Large intestine (tissue), 3 donors: ENCODE data around the gene NME3. TPM values are rescaled to one million over a fixed set of nuclear protein-coding genes. Genes with fewer than 3 reads are reported as not detected.

Source experiments
- DNase-seq, 2 donors: peaks; one replicate each; pipeline versions ENCODE4 v3.0.0 to v3.0.0-alpha.2; 2013
- H3K27ac ChIP-seq: one replicate; pipeline ENCODE4 v1.5.1; 2013; ENCODE audit warnings: low read length
- H3K27me3 ChIP-seq: 2 replicates; pipeline ENCODE4 v1.6.1; 2013; ENCODE audit warnings: low read length; ENCODE audit not compliant: control insufficient read depth, insufficient read depth
- H3K36me3 ChIP-seq: 2 replicates; pipeline ENCODE4 v1.6.1; 2013; ENCODE audit warnings: low read length; ENCODE audit not compliant: control insufficient read depth, insufficient read depth
- H3K4me1 ChIP-seq: one replicate; pipeline ENCODE4 v1.6.1; 2013; ENCODE audit warnings: low read length; ENCODE audit not compliant: control insufficient read depth, insufficient read depth
- H3K4me3 ChIP-seq: one replicate; pipeline ENCODE4 v1.5.1; 2013; ENCODE audit warnings: low read length
- H3K9me3 ChIP-seq: one replicate; pipeline ENCODE4 v1.6.1; 2013; ENCODE audit warnings: mild to moderate bottlenecking, low read depth, low read length, moderate library complexity; ENCODE audit not compliant: control insufficient read depth
- WGBS: methylation state at CpG from one replicate; pipeline ENCODE4 v1.1.5; 2013; ENCODE audit warnings: low lambda C conversion rate; ENCODE audit not compliant: insufficient coverage; 5-methylcytosine and 5-hydroxymethylcytosine counted together
- polyA plus RNA-seq: library from polyadenylated mRNA; unstranded; fragments of 120-200 nt; gene quantifications from one replicate; pipeline ENCODE4 v1.2.1, GENCODE V29; 2013

NME3 gene
- polyA plus RNA-seq, 1 donor, result 57.7 TPM

GRCh38 chr16:1768767-1769401 lies 2.5 kb downstream of the NME3 start:
- Histone ChIP-seq H3K36me3 (peaks cover 62% of the 10 kb centered on the region), H3K4me1 (peaks cover 13% of the 10 kb centered on the region), H3K4me3 (no peak overlapping the region), H3K27ac (no peak overlapping the region), H3K27me3 (no peaks in the 10 kb centered on the region), H3K9me3 (peaks cover 3% of the 10 kb centered on the region)
- no peak for DNase-seq
- WGBS, result no CpG with 5 or more reads among the region's 26 CpGs

- peaks cover 12% of the 10 kb centered on the region for H3K4me1 ChIP-seq
- peaks cover 66% of the 10 kb centered on the region for H3K36me3 ChIP-seq
- no CpG with 5 or more reads among the region's 41 CpGs for WGBS
- H3K27ac ChIP-seq, result no peak overlapping the region
- DNase-seq, result no peak
- no peaks in the 10 kb centered on the region for H3K27me3 ChIP-seq
- H3K4me3 ChIP-seq, result no peak overlapping the region
- peaks cover 6% of the 10 kb centered on the region for H3K9me3 ChIP-seq
Measured at GRCh38 chr16:1768061-1768766, 3.1 kb downstream of the NME3 start.

- Histone ChIP-seq H3K9me3 (peaks cover 8% of the 10 kb centered on the region), H3K27ac (no peak overlapping the region), H3K36me3 (peaks cover 74% of the 10 kb centered on the region), H3K4me1 (peaks cover 12% of the 10 kb centered on the region), H3K4me3 (no peak overlapping the region), H3K27me3 (no peaks in the 10 kb centered on the region)
- DNase-seq, result no peak
- no CpG with 5 or more reads among the region's 42 CpGs for WGBS
Measured at GRCh38 chr16:1767116-1767994, 4.0 kb downstream of the NME3 start.

GRCh38 chr16:1766701-1767100 lies 4.6 kb downstream of the NME3 start:
- no peak overlapping the region for H3K4me3 ChIP-seq
- WGBS, result no CpG with 5 or more reads among the region's 18 CpGs
- H3K9me3 ChIP-seq, result peaks cover 8% of the 10 kb centered on the region
- H3K27ac ChIP-seq, result no peak overlapping the region
- H3K27me3 ChIP-seq, result no peaks in the 10 kb centered on the region
- peaks cover 80% of the 10 kb centered on the region for H3K36me3 ChIP-seq
- peaks cover 6% of the 10 kb centered on the region for H3K4me1 ChIP-seq
- no peak for DNase-seq

GRCh38 chr16:1766231-1766630 lies 5.1 kb downstream of the NME3 start:
- H3K27me3 ChIP-seq, result no peaks in the 10 kb centered on the region
- H3K36me3 ChIP-seq, result peaks cover 80% of the 10 kb centered on the region
- no peak overlapping the region for H3K4me3 ChIP-seq
- WGBS, result no CpG with 5 or more reads among the region's 19 CpGs
- no peak for DNase-seq
- H3K4me1 ChIP-seq, result peaks cover 5% of the 10 kb centered on the region
- H3K27ac ChIP-seq, result no peak overlapping the region
- H3K9me3 ChIP-seq, result peaks cover 8% of the 10 kb centered on the region

- peaks cover 8% of the 10 kb centered on the region for H3K9me3 ChIP-seq
- peaks cover 5% of the 10 kb centered on the region for H3K4me1 ChIP-seq
- DNase-seq, result no peak
- no CpG with 5 or more reads among the region's 22 CpGs for WGBS
- H3K4me3 ChIP-seq, result no peak overlapping the region
- H3K36me3 ChIP-seq, result peaks cover 82% of the 10 kb centered on the region
- H3K27ac ChIP-seq, result no peak overlapping the region
- H3K27me3 ChIP-seq, result no peaks in the 10 kb centered on the region
Measured at GRCh38 chr16:1765826-1766225, 5.5 kb downstream of the NME3 start.

GRCh38 chr16:1764971-1765370 lies 6.4 kb downstream of the NME3 start:
- Histone ChIP-seq H3K36me3 (peaks cover 80% of the 10 kb centered on the region), H3K27ac (no peak overlapping the region), H3K27me3 (no peaks in the 10 kb centered on the region), H3K9me3 (peaks cover 8% of the 10 kb centered on the region), H3K4me1 (no peaks in the 10 kb centered on the region), H3K4me3 (no peak overlapping the region)
- no CpG with 5 or more reads among the region's 21 CpGs for WGBS
- no peak for DNase-seq

- peaks cover 74% of the 10 kb centered on the region for H3K36me3 ChIP-seq
Measured at GRCh38 chr16:1763521-1764511, 7.5 kb downstream of the NME3 start.

GRCh38 chr16:1762879-1763520 lies 8.3 kb downstream of the NME3 start:
- Histone ChIP-seq H3K9me3 (peaks cover 9% of the 10 kb centered on the region), H3K4me1 (peaks cover 5% of the 10 kb centered on the region), H3K36me3 (peaks cover 68% of the 10 kb centered on the region), H3K4me3 (no peak overlapping the region), H3K27me3 (no peaks in the 10 kb centered on the region), H3K27ac (no peak overlapping the region)
- WGBS, result no CpG with 5 or more reads among the region's 24 CpGs
- no peak for DNase-seq

More at GRCh38 chr16:1763521-1764511, 7.5 kb downstream of the NME3 start:
- H3K9me3 ChIP-seq, result peaks cover 9% of the 10 kb centered on the region
- no peaks in the 10 kb centered on the region for H3K4me1 ChIP-seq
- no peaks in the 10 kb centered on the region for H3K27me3 ChIP-seq
- H3K27ac ChIP-seq, result no peak overlapping the region
- WGBS, result no CpG with 5 or more reads among the region's 81 CpGs
- H3K4me3 ChIP-seq, result no peak overlapping the region
- DNase-seq, result no peak
